Loucy (cell line): ENCODE measurements around the gene CYLD.

Experiments
- EZH2phosphoT487 ChIP-seq: fragments of 200-600 bp; IDR thresholded peaks from 2 replicates; pipeline ENCODE4 v1.6.1; 2018; ENCODE audit warnings: antibody characterized with exemption, mild to moderate bottlenecking, moderate library complexity, borderline replicate concordance
- TF ChIP-seq, protein P1 (sequence below): fragments of 200-600 bp; sonication (generic); conservative IDR thresholded peaks from 2 replicates; pipeline ENCODE4 v1.5.1; 2014; ENCODE audit warnings: mild to moderate bottlenecking, antibody characterized with exemption, low read length

DNA sequence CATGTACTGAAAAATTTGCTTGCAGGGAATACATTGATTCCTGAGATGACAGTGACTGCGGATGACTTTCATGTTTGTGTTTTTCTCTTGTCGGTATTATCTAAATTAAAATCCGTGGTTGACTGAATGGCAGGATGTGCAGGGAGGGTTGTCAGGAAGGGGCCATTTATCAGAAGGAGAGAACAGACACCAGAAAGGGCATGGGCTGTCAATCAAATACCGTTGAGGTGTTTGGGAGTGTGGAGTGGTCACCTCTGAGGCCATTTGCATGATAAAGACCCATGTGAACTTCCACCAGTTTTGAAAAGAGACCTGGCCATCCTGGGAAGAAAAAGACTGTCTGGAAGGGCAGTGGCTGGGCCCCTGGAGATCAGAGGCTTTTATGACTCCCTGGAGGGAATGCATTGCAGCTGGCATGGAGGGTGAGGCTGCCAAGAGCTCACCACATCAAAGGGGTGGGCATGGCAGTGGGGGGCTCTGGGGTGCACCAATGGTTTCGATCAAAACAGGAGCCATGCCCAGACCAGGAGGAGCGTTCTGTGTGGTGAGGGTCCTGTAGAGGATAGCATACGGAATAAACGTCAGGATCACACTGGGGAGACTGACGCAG is 67.1 kb downstream of the CYLD start:
- TF ChIP-seq, protein P1, sequence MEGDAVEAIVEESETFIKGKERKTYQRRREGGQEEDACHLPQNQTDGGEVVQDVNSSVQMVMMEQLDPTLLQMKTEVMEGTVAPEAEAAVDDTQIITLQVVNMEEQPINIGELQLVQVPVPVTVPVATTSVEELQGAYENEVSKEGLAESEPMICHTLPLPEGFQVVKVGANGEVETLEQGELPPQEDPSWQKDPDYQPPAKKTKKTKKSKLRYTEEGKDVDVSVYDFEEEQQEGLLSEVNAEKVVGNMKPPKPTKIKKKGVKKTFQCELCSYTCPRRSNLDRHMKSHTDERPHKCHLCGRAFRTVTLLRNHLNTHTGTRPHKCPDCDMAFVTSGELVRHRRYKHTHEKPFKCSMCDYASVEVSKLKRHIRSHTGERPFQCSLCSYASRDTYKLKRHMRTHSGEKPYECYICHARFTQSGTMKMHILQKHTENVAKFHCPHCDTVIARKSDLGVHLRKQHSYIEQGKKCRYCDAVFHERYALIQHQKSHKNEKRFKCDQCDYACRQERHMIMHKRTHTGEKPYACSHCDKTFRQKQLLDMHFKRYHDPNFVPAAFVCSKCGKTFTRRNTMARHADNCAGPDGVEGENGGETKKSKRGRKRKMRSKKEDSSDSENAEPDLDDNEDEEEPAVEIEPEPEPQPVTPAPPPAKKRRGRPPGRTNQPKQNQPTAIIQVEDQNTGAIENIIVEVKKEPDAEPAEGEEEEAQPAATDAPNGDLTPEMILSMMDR = no peak
- TF ChIP-seq EZH2phosphoT487 = no peak
